Stimulated activated CD4-positive, alpha-beta T cell treated with anti-CD3 and anti-CD28 coated beads, Interleukin-1b, Interleukin-23, amount 100 ng/mL, for 48 hours (primary cell): Measurements from ENCODE around the gene MVB12B.

ENCODE experiments used
- DNase-seq: peaks from one replicate; pipeline ENCODE4 v3.0.0-alpha.2; 2020

Gene MVB12B

GRCh38 chr9:126363847-126364671, 37.4 kb downstream of the MVB12B start:
- no peak for DNase-seq

GRCh38 chr9:126365780-126366179, 39.2 kb downstream of the MVB12B start:
- DNase-seq = no peak

- no peak for DNase-seq
These were observed 39.9 kb downstream of the MVB12B start for GRCh38 chr9:126366366-126367011.

- DNase-seq = no peak
These were observed 40.5 kb downstream of the MVB12B start for GRCh38 chr9:126367139-126367538.

- DNase-seq = no peak
These were observed 41.0 kb downstream of the MVB12B start for GRCh38 chr9:126367616-126368015.

- no peak for DNase-seq
These were observed 41.4 kb downstream of the MVB12B start for GRCh38 chr9:126368020-126368419.

- no peak for DNase-seq
These were observed 44.6 kb downstream of the MVB12B start for GRCh38 chr9:126371007-126371870.

- DNase-seq = no peak
These were observed 46.1 kb downstream of the MVB12B start for GRCh38 chr9:126372716-126373115.

- no peak for DNase-seq
These were observed 46.6 kb downstream of the MVB12B start for GRCh38 chr9:126373241-126373640.

GRCh38 chr9:126374366-126374781, 47.7 kb downstream of the MVB12B start:
- no peak for DNase-seq

GRCh38 chr9:126375386-126375785, 48.8 kb downstream of the MVB12B start:
- no peak for DNase-seq

- DNase-seq = no peak
These were observed 49.9 kb downstream of the MVB12B start for GRCh38 chr9:126376311-126377175.

- DNase-seq = no peak
These were observed 50.5 kb downstream of the MVB12B start for GRCh38 chr9:126377176-126377509.

- no peak for DNase-seq
These were observed 50.9 kb downstream of the MVB12B start for GRCh38 chr9:126377536-126377935.

- DNase-seq = no peak
These were observed 52.1 kb downstream of the MVB12B start for GRCh38 chr9:126378761-126379160.

- no peak for DNase-seq
These were observed 53.2 kb downstream of the MVB12B start for GRCh38 chr9:126379661-126380360.

- DNase-seq = no peak
These were observed 53.8 kb downstream of the MVB12B start for GRCh38 chr9:126380447-126380846.

GRCh38 chr9:126381195-126381594, 54.6 kb downstream of the MVB12B start:
- DNase-seq = no peak

- no peak for DNase-seq
These were observed 56.9 kb downstream of the MVB12B start for GRCh38 chr9:126383406-126384046.

GRCh38 chr9:126384926-126385325, 58.3 kb downstream of the MVB12B start:
- no peak for DNase-seq

- DNase-seq = no peak
These were observed 59.5 kb downstream of the MVB12B start for GRCh38 chr9:126386088-126386487.
